ENCODE measurements around the gene AKNA. TPM values are rescaled to one million over a fixed set of nuclear protein-coding genes. Genes with fewer than 3 reads are reported as not detected.

Gene AKNA
- total RNA-seq, 1 experiment from 2014 or later = 20.6 TPM

- Histone ChIP-seq H3K79me2 (ENCODE audit: insufficient read depth, low read length) (no peaks in the 10 kb centered on the region), H3K27ac (ENCODE audit: low read depth, low read length) (no peak overlapping the region), H3K27me3 (ENCODE audit: insufficient read depth, low read length) (no peaks in the 10 kb centered on the region), H2AFZ (ENCODE audit: low read depth, low read length, poor library complexity, severe bottlenecking) (no peak overlapping the region), H3K4me2 (ENCODE audit: low read length) (no peak overlapping the region), H3K9me3 (ENCODE audit: control insufficient read depth in 1 of 2, insufficient read depth in 1 of 2, low read depth in 1 of 2, low read length in 2 of 2) (no peaks in the 10 kb centered on the region), H3K9me2 (ENCODE audit: insufficient read depth) (no peaks in the 10 kb centered on the region), H3K4me1 (ENCODE audit: control insufficient read depth in 1 of 2, insufficient read depth in 2 of 2, low read length in 2 of 2) (no peaks in the 10 kb centered on the region), H4K20me1 (ENCODE audit: insufficient read depth) (no peaks in the 10 kb centered on the region), H3K36me3 (ENCODE audit: control insufficient read depth in 1 of 2, insufficient read depth in 2 of 2, low read length in 2 of 2) (no peaks in the 10 kb centered on the region; a peak in 1 of 4 replicates), H3K9ac (ENCODE audit: low read length) (no peak overlapping the region), H3K4me3 (replicated peaks in 1 of 2; ENCODE audit: low read depth in 1 of 2, low read length in 2 of 2) (no peak overlapping the region)
- POLR2A ChIA-PET = no interaction called here
- no peak for ATAC-seq
- DNase-seq (ENCODE audit: low read depth, low spot score) = no peak
- intact Hi-C loops (cut with micrococcal nuclease) = no loop called here
- RAD21 ChIA-PET (ENCODE audit: low non-redundant PET in 1 of 2, low total read pairs in 2 of 2, uncharacterized antibody in 2 of 2, unreplicated experiment in 2 of 2) = no interaction called here
- BruUV-seq (replicated peaks) = no TSS peak
- CTCF ChIA-PET = interaction anchor here (0.9 to 1.6 kb wide), 2 partner anchors 9 to 218 kb away, joined by 4 to 6 read pairs; no protein-coding TSS in a partner anchor
- TF ChIP-seq ELF1 (IDR thresholded peaks at IDR 0.05; ENCODE audit: borderline replicate concordance, low read depth) (no peak), SRF (IDR thresholded peaks at IDR 0.05; ENCODE audit: low read depth) (no peak), ATF3 (IDR thresholded peaks at IDR 0.05) (no peak), EGR1 (IDR thresholded peaks at IDR 0.05; ENCODE audit: low read depth) (no peak), CTCF (IDR thresholded peaks at IDR 0.05 in 2 of 3, conservative IDR thresholded peaks at IDR 0.05 in 1 of 3; ENCODE audit: borderline replicate concordance in 1 of 3, insufficient read depth in 1 of 3, low read depth in 2 of 3, low read length in 2 of 3) (no peak), FOSL1 (IDR thresholded peaks at IDR 0.05; ENCODE audit: low read depth) (no peak), ZFX (IDR thresholded peaks at IDR 0.05) (no peak), JUND (IDR thresholded peaks at IDR 0.05) (no peak)
- TF ChIP-seq, protein P1, sequence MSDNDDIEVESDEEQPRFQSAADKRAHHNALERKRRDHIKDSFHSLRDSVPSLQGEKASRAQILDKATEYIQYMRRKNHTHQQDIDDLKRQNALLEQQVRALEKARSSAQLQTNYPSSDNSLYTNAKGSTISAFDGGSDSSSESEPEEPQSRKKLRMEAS (IDR thresholded peaks at IDR 0.05) = no peak
Measured at GRCh38 chr9:114300153-114300845, 87.5 kb downstream of the AKNA start.
